GM12874 (cell line): ENCODE data around the gene ANO4.

Source experiments
- CTCF ChIP-seq: IDR thresholded peaks from 2 replicates; pipeline ENCODE4 v1.5.1; 2011; ENCODE audit warnings: low read depth, mild to moderate bottlenecking, control low read depth, low read length, moderate library complexity; ENCODE audit not compliant: insufficient read depth

Gene ANO4

GRCh38 chr12:101086490-101087135 is 292.0 kb downstream of the ANO4 start:
- no peak for TF ChIP-seq CTCF

- TF ChIP-seq CTCF: no peak
Measured at GRCh38 chr12:101087920-101088319, 293.3 kb downstream of the ANO4 start.

GRCh38 chr12:101089271-101089670 is 294.7 kb downstream of the ANO4 start:
- no peak for TF ChIP-seq CTCF

GRCh38 chr12:101097829-101098580 is 303.4 kb downstream of the ANO4 start:
- no peak for TF ChIP-seq CTCF

GRCh38 chr12:101107032-101107763 is 312.6 kb downstream of the ANO4 start:
- TF ChIP-seq CTCF: no peak

- no peak for TF ChIP-seq CTCF
Measured at GRCh38 chr12:101108130-101108529, 313.6 kb downstream of the ANO4 start.

GRCh38 chr12:101110866-101111265 is 316.3 kb downstream of the ANO4 start:
- TF ChIP-seq CTCF: no peak
